A375 (cell line): ENCODE results near the gene OXSM. TPM values are rescaled to one million over a fixed set of nuclear protein-coding genes. Genes with fewer than 3 reads are reported as not detected.

ENCODE experiments used
- total RNA-seq: library from RNA; depleted of rRNA; stranded (reverse); fragments of >200 nt; shearing (Covaris generic); gene quantifications from 2 replicates; pipeline ENCODE4 v1.2.3, GENCODE V29; 2014; rRNA removed

The OXSM gene
- 7.6 and 8.4 TPM in 2 replicates for total RNA-seq

DNA sequence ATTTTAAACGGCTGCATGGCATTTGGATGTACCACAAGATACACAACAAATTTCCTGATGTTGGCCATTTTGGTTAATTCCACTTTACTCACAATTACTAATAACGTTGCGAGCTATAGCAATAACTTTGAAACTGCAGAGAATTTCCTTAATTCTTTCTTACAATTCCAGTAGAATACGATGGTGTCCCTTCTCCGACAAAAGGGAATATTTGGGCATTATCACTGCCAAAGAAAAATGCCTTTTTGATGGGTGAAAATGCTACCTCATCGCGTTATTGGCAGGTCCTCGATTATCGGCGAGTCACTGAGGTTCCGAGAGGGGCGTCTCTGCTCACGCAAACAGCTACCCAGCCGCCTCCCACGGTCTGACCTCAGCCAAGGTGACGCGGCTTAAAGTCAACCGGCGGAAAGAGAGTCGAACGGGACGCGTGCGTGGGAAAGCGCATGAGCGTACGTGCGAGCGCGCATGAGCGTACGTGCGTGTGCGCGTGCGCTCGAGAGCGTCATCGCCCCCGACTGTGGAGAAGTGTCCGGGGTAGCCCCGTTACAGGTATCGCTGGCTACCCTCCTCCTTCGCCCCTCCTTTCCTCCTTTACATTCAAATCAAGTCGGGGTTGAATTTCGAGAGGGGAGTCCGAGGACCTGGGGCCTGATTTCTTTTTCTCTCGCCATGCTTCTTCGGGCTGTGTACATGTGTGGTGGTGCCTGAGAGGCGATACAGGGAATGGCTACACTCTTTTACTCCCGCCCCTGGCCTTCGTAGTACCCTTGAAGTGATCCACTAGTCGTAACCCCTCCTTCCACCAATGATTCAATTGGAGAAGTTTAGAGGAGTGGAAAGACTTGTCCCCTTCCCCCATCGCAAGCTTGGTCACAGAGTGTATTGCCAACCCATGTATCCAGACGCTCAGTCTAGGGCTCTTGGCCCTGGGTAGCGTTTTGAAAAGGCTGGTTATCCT lies at the start of gene OXSM:
TSS of gene OXSM (plus strand) at position 495 of the 961 bp plus-strand sequence. CDS start 931 bp downstream, outside the sequence.

DNA sequence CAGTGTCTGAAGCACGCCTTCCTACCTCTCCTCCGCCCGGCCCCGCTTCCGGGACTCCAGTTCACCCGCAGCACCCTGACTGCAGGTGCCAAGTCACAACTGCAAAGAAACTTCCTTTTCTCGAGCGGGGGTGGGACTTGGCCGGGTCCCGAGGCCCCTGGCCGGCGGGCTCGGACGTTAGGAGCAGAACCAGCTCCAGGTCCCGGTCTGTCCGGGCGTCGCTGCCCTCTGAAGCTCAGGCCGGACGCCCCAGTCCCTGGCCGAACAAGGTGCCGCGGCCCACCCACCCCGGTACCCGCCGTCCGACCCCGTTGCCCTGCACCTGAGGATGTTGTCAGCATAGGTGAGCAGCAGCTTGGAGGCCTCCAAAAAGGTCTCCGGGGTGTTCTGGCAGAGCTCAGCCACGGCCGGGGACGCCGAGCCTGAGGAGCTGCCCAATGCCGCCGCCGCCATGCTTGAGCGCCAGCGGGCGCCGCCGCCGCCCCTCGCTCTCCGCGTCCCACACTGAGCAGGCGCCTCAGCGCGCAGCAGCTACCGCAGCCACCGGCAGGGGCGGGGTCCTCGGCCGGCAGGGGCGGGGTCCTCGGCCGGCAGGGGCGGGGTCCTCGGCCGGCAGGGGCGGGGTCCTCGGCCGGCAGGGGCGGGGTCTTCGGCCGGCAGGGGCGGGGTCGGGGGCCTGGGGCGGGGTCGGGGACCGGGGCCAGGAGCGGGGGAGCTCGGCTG lies 6.8 kb upstream of the OXSM start, which contains the start of gene NGLY1:
TSS of gene NGLY1 (minus strand) at position 506 of the 723 bp plus-strand sequence. CDS start at position 453, 53 bp downstream.

Other genes starting within 250 kb of the OXSM start
- 80.1 and 87.8 TPM in 2 replicates for gene TOP2B, start 125.2 kb upstream of the OXSM start, total RNA-seq
- gene NGLY1, start 6.6 kb upstream of the OXSM start, total RNA-seq: 32.4 and 36.8 TPM in 2 replicates